ENCODE data around the gene CTXND2. TPM values are rescaled to one million over a fixed set of nuclear protein-coding genes. Genes with fewer than 3 reads are reported as not detected.
"Not testable (repeated sequence)": the region's sequence is repeated elsewhere in the genome, so short reads cannot be mapped to it uniquely, and the experiment has no call there.

Gene CTXND2
- not detected in 2 replicates for total RNA-seq

DNA sequence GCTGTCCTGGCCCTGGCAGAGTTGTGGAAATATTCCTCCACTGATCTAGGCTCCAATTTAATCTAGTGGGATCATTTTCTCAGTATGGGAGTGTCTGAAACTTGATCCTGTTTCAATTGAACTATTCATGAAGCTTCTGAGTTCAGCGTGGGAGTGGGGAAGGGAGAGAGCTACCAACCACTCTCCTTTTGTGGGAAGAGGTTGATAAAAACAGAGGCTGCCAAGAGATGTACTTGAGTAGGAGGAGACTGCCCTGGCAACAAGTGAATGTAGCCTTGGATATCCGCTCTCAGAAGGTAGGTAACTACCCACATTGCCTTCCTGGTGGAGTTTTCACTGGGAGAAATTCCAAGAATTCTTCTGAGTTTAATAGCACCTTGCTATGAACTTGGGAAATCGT, at the start of gene CTXND2:
TSS of gene CTXND2 (plus strand) at position 119 of the 400 bp plus-strand sequence. CDS start 25,179 bp downstream, outside the sequence.
- Histone ChIP-seq H3K27me3 (ENCODE audit: insufficient read depth, low read length) (no peaks in the 10 kb centered on the region), H3K9me3 (ENCODE audit: low read depth, low read length) (no peaks in the 10 kb centered on the region), H3K4me3 (ENCODE audit: insufficient read depth, low read length) (no peak within 1 kb of the TSS), H3K4me2 (ENCODE audit: insufficient read depth, low read length) (peak within 1 kb of the TSS; percentile 49), H3K36me3 (ENCODE audit: insufficient read depth, low read length) (no peaks in the 10 kb centered on the region), H3K79me2 (ENCODE audit: insufficient read depth, low read length) (no peaks in the 10 kb centered on the region), H3K27ac (ENCODE audit: low read depth, low read length) (no peak within 1 kb of the TSS), H4K20me1 (ENCODE audit: insufficient read depth, low read length) (no peaks in the 10 kb centered on the region), H2AFZ (ENCODE audit: low read length) (peak within 1 kb of the TSS; percentile 3), H3K4me1 (ENCODE audit: insufficient read depth, low read length) (peaks cover 11% of the 10 kb centered on the region)
- TF ChIP-seq, protein P1, sequence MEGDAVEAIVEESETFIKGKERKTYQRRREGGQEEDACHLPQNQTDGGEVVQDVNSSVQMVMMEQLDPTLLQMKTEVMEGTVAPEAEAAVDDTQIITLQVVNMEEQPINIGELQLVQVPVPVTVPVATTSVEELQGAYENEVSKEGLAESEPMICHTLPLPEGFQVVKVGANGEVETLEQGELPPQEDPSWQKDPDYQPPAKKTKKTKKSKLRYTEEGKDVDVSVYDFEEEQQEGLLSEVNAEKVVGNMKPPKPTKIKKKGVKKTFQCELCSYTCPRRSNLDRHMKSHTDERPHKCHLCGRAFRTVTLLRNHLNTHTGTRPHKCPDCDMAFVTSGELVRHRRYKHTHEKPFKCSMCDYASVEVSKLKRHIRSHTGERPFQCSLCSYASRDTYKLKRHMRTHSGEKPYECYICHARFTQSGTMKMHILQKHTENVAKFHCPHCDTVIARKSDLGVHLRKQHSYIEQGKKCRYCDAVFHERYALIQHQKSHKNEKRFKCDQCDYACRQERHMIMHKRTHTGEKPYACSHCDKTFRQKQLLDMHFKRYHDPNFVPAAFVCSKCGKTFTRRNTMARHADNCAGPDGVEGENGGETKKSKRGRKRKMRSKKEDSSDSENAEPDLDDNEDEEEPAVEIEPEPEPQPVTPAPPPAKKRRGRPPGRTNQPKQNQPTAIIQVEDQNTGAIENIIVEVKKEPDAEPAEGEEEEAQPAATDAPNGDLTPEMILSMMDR (IDR thresholded peaks at IDR 0.05; ENCODE audit: extremely low read depth, low read depth, low read length) = no peak
- DNase-seq (ENCODE audit: insufficient read length, low spot score, missing footprints) = peak; percentile 56

DNA sequence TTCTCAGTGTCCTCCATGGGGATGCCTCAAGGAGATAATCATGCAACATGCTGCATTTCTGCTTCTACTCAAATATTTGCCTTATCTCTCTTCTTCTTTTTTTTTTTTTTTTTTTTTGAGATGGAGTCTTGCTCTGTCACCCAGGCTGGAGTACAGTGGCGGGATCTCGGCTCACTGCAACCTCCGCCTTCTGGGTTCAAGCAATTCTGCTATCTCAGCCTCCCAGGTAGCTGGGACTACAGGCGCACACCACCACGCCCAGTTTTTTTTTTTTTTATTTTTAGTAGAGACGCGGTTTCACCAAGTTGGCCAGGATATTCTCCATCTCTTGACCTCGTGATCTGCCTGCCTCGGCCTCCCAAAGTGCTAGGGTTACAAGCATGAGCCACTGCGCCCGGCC, 46.1 kb upstream of the CTXND2 start:
- H3K9me3 ChIP-seq (ENCODE audit: low read depth, low read length); DNase-seq (ENCODE audit: insufficient read length, low spot score, missing footprints); H3K4me3 ChIP-seq (ENCODE audit: insufficient read depth, low read length); H4K20me1 ChIP-seq (ENCODE audit: insufficient read depth, low read length); H3K27ac ChIP-seq (ENCODE audit: low read depth, low read length); H2AFZ ChIP-seq (ENCODE audit: low read length); H3K27me3 ChIP-seq (ENCODE audit: insufficient read depth, low read length); H3K4me2 ChIP-seq (ENCODE audit: insufficient read depth, low read length); H3K4me1 ChIP-seq (ENCODE audit: insufficient read depth, low read length): not testable (repeated sequence)
- Histone ChIP-seq H3K36me3 (ENCODE audit: insufficient read depth, low read length) (peaks cover 32% of the 10 kb centered on the region), H3K79me2 (ENCODE audit: insufficient read depth, low read length) (peaks cover 15% of the 10 kb centered on the region)

DNA sequence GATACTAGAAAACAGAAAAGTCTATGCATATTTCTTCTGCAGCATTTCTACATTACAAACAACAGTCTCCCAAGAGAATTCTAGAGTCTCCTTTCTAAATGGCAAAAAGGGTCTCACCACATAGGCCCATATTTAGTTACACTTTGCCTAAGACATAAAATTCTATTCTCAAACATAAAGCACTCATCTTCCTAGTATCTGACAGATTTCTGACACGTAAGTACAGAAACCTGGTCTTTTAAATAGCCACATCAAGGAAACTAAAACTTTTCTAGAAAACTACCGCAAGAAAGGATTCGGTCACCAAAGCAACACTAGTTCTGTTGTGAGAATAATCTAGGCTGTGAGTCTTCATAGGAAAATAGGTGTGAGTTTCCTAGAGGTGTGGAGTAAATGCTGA, 45.3 kb upstream of the CTXND2 start:
- H3K4me2 ChIP-seq (ENCODE audit: insufficient read depth, low read length) = no peak overlapping the region
- no peaks in the 10 kb centered on the region for H3K27me3 ChIP-seq (ENCODE audit: insufficient read depth, low read length)
- H3K36me3 ChIP-seq (ENCODE audit: insufficient read depth, low read length) = peaks cover 24% of the 10 kb centered on the region
- H3K9me3 ChIP-seq (ENCODE audit: low read depth, low read length) = no peaks in the 10 kb centered on the region
- no peak overlapping the region for H3K4me3 ChIP-seq (ENCODE audit: insufficient read depth, low read length)
- peaks cover 16% of the 10 kb centered on the region for H3K79me2 ChIP-seq (ENCODE audit: insufficient read depth, low read length)
- peak; percentile 13 for DNase-seq (ENCODE audit: insufficient read length, low spot score, missing footprints)
- H2AFZ ChIP-seq (ENCODE audit: low read length) = no peak overlapping the region
- H3K27ac ChIP-seq (ENCODE audit: low read depth, low read length) = no peak overlapping the region
- TF ChIP-seq, protein P1 (IDR thresholded peaks at IDR 0.05; ENCODE audit: extremely low read depth, low read depth, low read length) = no peak
- no peaks in the 10 kb centered on the region for H3K4me1 ChIP-seq (ENCODE audit: insufficient read depth, low read length)
- peaks cover 1% of the 10 kb centered on the region for H4K20me1 ChIP-seq (ENCODE audit: insufficient read depth, low read length)

DNA sequence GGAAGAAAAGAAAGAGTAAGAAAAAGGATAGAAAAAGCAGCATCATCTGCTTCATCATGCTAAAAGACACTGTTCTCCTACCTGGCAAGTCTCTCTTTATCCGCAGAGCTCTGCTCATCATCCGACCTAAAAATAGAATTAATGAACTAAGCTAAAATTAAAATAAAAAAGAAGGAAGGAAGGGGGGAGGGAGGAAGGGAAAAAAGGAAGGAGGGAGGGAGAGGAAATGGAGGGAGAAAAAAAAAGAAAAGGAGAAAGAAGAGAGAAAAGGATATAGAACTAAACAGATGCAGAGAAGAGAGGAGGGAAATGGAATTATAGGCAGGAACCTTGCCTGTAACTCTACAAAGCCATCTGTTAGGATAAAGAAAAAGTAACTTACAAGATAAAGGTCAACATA, 44.6 kb upstream of the CTXND2 start:
- Histone ChIP-seq H3K36me3 (ENCODE audit: insufficient read depth, low read length) (peaks cover 18% of the 10 kb centered on the region), H3K27ac (ENCODE audit: low read depth, low read length) (no peak overlapping the region), H3K9me3 (ENCODE audit: low read depth, low read length) (no peaks in the 10 kb centered on the region), H4K20me1 (ENCODE audit: insufficient read depth, low read length) (peaks cover 2% of the 10 kb centered on the region), H2AFZ (ENCODE audit: low read length) (no peak overlapping the region), H3K4me3 (ENCODE audit: insufficient read depth, low read length) (no peak overlapping the region), H3K4me1 (ENCODE audit: insufficient read depth, low read length) (no peaks in the 10 kb centered on the region), H3K79me2 (ENCODE audit: insufficient read depth, low read length) (peaks cover 20% of the 10 kb centered on the region), H3K27me3 (ENCODE audit: insufficient read depth, low read length) (no peaks in the 10 kb centered on the region), H3K4me2 (ENCODE audit: insufficient read depth, low read length) (no peak overlapping the region)
- TF ChIP-seq, protein P1 (IDR thresholded peaks at IDR 0.05; ENCODE audit: extremely low read depth, low read depth, low read length) = no peak
- no peak for DNase-seq (ENCODE audit: insufficient read length, low spot score, missing footprints)

Data from osteoblast (primary cell).